NCI-H510A treated with DMSO at 0.1 percent for 48 hours (cell line): Measurements from ENCODE around the gene GRAP2.
"Not testable (repeated sequence)": the region's sequence is repeated elsewhere in the genome, so short reads cannot be mapped to it uniquely, and the experiment has no call there.

Source experiments
- DNase-seq: peaks from one replicate; lab custom pipeline; 2025; lab: John Stamatoyannopoulos, UW

Gene GRAP2

DNA sequence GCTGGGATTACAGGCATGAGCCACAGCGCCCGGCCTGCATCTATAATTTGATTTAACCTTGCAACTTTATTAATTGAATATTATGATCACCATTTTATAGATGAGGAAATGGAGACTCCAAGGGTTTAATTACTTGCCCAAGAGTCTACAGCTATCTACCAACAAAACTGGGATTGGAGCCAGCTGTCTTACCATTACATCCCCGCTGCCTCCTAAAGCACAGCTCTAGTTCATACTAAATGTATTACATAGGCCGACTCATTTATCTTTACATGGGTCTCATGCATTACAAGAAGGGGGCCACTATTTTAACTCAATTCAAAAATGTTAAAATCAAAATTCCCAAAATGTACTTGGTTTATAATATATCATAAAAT, 45.2 kb downstream of the GRAP2 start:
- no peak for DNase-seq

DNA sequence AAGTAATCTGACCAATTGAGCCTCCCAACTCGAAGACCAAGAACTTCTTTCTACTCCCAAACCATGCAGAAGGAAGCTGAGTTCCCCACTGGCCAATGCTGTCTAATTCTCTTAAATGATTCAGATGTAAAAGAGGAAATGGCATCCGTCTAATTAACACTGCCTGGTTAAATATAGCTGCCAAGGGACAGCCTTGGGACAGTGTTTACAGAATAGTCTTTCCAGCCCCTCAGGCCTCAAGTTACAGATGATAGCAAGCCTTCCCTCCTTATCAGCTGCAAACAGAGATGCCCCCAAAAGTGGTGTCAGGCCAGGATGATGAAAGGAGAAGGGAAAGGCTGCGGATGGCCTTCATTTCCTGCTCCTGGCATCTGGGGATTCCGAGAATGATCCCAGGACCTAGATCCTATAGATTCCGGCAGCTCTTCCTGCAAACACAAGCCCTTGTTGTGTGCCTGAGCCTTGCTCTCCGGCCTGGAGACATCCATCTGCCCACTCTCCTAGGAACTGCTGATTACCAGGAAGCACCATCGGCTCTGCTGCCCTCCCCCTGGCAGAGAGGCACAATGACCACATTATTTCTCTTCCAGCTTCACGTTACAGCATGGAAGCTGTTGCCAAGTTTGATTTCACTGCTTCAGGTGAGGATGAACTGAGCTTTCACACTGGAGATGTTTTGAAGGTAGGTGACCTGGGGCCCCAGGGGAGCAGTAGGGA, 45.8 kb downstream of the GRAP2 start:
- peak; percentile 41 for DNase-seq

DNA sequence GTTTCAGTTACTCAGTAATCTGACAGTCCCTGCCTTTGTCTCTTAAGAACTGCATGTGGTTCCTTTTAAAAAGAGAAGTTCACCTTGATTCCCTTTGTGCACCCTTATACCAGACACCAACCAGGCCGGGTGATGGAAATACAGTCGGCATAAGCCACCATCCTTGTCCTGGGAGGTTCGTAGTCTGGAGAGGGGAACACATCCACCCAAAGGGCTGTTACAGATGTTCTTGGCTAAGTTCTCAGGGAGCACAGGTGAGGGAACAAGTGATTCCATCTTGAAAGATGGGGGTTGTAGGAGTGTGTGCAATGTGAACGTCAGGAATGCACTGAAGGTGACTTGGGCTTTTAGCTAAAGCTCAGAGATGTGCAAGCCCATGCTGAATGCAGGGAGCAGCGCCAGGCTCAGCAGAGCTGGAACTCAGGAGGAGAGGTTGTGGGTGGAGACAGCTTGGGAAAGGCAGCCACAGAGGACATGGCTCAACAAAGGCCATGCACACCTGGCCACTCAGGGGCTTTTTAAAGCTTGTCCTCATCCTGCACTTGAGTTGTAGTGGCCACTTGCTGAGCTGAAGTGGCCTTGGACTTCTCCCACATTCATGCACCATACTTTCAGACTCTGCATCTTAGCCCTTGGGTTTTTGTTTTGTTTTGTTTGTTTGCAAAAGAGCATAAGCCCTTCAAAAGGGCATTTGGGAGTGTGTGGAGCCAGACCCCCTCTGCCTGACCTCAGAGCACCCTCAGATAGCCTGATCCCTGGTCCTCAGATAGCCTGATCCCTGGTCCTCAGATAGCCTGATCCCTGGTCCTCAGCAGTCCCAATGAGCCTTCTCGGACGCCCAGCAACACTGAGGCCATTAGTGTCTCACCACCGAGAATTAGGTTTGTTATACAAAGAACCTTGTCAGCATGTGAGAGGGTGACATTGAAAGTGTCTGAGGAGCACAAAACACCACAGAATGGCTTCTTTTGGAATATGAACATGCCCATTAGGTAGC, 46.6 kb downstream of the GRAP2 start:
- DNase-seq = peak; percentile 80

DNA sequence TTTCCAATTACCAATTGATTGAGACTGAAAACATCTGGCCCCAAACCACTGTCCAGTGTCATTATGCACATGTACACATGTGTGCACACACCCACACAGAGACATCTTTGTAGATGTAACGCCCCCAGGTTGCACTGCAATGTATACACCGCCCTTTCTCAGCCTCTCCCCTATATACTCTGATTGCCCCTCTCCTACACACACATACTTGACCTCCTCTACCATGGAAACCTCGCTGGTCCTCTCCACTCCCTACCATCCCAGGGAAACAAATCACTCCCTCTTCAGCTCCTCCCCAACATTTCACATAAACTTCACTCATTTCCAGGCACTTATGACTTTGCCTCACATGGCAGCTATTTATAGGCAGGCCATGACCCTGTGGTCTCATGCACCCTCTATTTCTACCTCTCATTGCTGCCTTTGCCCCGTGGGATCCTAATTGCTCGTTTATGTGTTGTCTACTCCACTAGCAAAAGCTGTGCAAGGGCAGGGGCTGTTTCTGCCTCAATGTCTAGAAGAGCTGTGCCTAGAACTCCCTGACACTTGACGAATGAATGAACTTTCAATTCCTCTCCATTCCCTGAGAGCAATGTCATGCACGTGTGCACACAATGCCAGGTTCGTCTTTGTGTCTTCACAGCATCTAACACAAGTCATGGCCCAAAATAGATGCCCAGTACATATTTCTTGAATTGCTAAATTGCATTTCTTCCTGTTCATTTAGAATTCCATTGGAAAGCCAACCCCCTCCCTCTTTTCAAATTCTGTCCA, 49.3 kb downstream of the GRAP2 start:
- no peak for DNase-seq

DNA sequence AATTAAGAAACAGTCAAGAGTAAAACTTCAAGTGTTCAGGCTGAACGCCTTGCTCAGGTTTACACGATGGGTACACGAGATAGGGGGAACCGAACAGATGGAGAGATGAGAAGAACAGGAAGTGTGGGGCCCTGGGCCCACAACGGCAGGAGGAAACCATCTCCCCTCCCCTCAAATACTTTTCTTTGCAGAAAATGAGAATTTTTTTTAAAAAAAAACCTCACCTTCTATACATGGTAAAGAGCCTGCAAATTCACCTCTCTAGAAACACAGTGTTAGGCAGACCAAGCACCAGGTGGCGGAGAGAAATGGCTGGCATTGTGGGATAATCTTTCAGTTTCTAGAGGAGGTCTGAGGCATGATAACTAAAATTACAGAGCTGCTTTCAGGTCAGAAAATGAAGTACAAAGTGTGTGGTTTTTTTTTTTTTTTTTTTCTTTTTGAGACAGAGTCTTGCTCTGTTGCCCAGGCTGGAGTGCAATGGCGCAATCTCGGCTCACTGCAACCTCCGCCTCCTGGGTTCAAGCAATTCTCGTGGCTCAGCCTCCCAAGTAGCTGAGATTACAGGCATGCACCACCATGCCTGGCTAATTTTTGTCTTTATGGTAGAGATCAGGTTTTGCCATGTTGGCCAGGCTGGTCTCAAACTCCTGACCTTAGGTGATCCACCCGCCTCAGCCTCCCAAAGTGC, 50.9 kb downstream of the GRAP2 start:
- not testable (repeated sequence) for DNase-seq

DNA sequence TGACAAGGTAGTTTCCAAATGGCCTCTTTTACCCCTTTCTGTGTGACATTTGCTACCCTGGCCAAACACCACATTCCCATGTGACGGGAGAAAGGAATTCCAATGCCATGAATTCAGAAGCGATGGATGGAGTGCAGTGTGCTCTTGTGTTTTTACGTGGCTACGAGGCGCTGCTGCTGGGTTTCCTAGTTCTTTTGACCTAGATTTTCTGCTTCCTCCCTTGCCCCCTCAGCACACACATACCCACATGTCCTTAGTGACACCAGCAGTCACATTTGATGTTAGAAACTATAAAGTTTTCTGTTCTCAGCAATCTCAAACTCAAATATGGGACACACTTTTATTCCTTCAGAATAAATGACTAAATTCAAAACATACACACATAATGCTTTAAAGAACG, 51.5 kb downstream of the GRAP2 start:
- no peak for DNase-seq

DNA sequence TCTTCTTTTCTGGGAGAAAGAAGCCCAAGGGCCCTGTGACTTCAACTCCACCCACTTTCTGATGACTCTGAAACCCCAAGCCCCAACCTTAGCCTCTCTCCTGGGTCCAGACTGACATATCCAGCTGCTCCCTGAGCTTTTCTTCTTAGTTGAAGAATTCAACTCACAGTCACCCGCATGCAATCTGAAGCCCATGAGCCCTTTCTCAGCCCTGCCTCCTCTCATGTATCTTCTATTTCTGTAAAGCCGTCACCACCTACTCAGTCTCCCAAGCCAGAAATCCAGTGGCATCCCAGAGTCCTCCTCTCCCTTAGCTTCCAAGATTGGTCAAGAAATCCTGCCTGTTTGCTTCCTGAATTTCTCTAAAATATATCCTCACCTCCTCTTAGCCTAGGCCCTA, 52.2 kb downstream of the GRAP2 start:
- DNase-seq = no peak

DNA sequence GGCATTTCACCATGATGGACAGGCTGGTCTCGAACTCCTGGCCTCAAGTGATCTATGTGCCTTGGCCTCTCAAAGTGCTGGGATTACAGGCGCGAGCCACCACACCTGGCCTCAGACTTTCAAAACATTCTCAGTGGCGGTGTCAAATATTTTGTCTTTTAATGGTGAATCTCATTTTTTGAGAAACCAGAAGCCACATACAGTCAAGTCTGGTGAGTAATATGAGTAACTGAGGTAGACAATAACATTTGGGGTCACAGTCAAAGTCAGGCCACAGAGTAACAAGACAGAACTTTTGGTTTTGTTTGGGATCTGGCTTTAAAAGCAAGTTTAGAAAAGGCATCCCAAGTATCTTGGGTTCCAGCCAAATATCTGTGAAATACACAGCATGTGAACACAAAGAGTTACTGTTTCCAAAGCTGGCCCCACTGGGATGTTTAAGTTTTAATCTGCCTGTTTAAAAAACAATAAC, 53.7 kb downstream of the GRAP2 start:
- DNase-seq = no peak

DNA sequence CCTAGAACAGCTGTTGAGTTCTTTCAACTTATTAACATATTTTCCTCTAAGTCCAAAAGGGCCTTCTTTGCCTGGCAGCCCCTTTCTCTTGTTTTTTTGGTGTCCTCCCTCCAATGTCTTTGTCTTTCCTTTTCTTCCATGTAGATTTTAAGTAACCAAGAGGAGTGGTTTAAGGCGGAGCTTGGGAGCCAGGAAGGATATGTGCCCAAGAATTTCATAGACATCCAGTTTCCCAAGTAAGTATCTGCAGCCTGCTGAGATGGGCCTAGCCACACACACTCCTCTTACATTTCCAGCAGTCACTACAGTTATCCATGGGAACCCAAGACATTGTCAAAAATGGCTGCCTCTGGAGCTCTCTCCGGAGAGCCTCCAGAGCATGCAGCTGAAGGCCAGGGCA, 54.8 kb downstream of the GRAP2 start:
- DNase-seq = no peak

DNA sequence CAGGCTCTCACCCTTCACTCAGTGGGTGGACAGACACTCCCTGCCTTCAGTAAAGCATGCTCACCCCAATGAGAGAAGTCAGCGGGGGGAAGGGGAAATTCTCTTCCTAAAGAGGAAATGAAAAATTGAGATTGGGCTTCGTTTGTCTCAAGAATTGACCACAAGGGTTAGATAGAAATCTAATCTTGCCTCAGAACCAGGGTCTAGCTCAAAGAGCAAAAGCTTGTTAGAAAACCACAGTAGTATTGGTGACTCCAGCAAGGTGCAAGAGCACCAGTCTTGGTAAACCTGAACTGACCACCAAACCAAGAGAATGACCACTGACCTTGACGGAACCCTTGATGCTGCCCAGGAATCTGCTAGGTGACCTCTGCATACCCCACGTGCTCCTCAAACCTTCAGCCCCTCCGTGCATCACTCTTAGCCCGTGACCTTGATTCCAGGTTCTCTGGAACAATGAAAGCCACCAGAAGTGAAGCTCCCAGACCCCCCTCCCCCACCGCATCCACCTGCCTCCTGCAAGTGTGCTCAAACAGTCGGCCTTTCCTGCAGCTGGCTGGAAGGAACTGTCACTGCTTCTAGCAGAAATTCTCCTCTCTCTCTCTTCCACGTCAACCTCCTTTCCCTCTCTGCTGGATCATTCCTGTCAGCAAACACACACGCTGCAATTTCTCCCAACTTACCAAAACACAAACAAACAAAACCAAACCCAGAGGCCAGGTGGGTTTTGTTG, 56.2 kb downstream of the GRAP2 start:
- peak; percentile 72 for DNase-seq

DNA sequence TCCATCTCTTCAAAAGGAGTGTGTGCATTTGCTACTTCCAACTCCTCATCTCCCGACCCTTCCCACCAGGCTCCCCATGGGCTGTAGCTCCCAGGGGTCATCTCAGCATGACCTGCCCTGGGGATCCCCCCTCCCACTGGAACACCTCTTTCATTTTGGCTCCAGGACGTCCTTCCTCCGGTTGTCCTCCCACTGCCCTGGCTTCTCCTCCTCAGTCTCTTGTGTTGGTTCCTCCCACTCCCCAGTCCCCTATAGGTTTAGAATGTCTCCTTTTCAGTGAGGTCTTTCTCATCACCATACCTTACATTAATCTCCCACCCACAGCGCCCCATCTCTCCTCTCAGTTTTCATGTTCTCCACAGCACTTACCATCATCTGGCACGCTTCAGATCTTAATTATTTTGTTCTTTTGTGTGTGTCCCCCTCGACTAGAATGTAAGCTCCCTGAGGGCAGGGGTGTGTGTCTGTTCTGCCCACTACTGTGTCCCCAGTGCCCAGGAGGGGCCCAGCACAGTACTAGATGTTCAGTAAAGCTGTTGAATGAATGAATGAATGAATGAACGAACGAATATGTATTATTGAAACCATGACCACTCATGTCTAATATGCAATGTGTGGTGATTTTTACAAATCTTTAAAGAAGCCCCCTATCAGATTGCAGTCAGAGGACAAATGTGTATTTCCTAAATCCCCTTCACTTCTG, 57.3 kb downstream of the GRAP2 start:
- DNase-seq = no peak

DNA sequence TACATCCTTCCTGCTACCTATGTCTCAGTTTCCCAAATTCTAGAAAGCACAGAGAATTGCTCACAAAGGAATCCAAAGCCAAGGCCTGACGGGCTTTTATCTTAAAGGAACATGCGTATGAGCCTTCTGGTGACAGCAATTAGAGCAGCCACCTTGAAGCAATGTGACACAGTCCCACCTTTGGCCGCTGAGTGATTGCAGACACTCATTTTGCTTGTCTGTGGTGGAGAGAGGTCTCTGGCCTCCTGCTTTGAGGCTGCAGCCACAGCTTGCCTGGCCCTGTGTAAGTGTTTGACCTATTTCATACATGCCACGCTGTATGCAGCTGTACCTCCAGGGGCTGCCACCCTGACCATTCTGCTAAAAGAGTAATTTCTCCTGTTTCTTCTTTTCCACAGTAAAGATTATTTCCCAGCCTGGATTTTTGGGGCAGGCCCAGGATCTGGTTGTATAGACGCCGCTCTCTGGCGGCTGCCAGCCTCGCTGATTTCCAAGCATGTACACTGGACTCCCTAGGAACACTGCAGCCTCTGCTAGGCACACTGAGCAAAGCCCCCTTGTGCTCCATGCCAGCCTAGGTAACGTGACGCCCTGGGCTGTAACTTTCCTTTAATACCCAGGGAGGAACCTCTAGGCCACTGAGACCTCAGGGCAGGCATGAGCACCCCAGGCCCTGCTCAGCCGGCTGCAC, 58.2 kb downstream of the GRAP2 start:
- no peak for DNase-seq

DNA sequence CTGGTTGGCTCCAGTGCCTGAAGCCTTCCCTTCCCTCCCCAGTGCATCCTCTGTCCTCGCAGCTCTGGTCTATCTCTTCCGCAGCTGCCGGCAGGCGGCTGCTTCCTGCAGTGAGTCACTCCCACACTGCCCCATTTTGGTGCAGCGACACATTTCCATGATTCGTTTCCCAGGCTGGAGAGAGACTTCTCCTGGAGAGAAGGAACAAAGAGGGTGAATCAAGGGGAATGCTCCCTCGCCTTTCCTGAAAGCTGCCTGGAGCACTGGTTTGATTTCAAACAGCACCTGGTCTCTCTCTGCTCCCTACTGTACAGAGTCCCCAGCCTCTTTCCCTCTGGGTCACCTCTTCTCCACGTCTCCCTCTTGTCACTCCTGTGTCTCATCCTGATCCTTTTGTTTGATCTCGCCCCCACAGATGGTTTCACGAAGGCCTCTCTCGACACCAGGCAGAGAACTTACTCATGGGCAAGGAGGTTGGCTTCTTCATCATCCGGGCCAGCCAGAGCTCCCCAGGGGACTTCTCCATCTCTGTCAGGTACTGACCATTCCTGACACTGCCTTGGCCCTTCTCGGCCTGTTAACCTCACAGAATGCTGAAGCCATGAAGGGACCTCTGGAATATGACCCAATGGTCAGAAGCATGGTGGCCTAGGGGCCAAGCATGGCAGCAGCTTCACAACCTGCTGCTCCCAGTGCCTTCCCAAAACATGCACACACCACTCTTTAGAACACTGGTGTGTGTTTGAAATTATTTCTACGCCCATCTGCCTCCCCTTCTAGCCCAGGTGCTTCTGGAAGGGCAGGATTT, 59.0 kb downstream of the GRAP2 start, which contains the start of gene TMA7B:
TSS of gene TMA7B (plus strand) at position 758 of the 808 bp plus-strand sequence. CDS start 3,978 bp downstream, outside the sequence.
- peak; percentile 38 for DNase-seq

DNA sequence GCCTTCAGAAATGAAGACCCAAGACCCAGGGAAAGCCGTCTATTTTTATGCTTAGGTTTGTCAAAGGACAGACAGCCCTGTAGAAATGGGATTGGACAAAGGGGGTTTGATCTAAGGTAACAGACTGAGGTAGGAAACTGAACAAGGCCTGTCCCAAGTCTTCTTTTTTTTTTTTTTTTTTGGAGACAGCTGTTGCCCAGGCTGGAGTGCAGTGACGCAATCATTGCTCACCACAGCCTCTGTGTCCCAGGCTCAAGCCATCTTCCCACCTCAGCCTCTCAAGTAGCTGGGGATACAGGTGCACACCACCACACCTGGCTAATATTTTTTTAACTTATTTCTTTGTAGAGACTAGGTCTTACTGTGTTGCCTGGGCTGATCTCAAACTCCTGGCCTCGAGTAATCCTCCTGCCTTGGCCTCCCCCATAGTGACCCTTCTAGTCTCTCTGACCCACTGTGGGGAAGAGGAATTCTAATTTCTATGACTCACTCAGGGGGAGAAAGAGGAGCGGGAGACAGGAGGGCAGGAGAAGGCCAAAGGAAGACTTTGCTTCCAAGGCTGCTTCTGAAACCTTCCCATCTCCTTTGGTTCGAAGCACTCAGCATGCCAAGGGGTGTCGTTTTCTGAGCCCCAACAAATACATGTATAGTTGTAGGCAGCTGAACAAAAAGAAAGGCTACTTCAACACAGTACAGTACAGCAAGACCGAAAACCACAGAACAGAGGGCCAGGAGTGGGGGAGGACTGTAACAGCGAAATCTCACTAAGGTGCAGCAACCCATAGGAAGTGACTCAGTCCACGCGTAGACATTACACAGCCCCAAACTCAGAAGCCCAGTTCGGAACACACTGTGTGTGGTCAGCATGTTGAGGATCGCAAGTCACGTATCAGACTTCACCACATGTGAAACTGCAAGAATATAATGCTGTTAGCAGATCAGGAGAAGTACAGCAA, 60.2 kb downstream of the GRAP2 start:
- no peak for DNase-seq

DNA sequence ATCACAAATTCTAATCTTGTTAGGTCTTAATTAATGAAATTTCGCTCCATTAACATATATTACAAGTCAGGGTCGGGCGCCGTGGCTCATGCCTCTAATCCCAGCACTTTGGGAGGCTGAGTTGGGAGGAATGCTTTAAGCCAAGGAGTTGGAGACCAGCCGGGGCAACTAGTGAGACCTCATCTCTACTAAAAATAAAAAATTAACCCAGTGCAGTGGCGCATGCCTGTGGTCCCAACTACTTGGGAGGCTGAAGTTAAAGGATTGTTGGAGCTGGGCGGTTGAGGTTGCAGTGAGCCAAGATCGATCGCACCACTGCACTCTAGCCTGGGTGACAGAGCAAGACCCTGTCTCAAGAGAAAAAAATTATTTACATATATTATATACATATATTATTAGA, 61.2 kb downstream of the GRAP2 start:
- no peak for DNase-seq

DNA sequence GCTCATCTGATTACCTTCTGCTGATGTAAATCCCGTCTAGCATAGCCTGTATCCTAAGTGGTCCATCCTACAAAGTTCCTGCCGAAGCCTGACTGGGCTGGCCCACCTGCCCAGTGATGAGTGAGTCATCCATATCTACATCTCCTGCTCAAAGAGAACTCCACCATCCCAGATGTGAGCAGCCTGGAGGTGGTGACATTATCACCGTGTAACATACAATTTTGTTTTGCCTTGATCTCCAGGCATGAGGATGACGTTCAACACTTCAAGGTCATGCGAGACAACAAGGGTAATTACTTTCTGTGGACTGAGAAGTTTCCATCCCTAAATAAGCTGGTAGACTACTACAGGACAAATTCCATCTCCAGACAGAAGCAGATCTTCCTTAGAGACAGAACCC, 64.9 kb downstream of the GRAP2 start:
- no peak for DNase-seq

DNA sequence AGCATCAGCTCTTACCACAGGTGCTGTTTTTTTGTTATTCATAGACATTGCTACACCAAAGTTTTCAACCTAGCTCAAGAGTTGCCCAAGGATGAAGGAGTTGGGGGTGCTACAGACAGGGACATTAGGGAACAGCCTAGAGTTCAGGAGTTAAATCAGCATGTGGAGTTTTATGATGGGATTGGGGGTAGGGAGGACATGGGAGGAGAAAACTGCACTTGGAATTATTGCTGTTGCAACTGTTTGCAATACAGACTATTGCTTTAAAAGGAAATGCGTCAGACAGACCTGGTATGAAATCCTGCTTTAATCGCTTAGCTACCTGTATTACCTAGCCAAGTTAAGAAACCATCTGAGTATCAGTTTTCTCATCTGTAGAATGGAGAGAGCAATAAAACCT, 65.6 kb downstream of the GRAP2 start:
- DNase-seq = no peak
